ENCODE results near the gene THOC6.
A peak's percentile ranks its signal among the peaks of the same experiment; 100 is the strongest.

Gene THOC6

DNA sequence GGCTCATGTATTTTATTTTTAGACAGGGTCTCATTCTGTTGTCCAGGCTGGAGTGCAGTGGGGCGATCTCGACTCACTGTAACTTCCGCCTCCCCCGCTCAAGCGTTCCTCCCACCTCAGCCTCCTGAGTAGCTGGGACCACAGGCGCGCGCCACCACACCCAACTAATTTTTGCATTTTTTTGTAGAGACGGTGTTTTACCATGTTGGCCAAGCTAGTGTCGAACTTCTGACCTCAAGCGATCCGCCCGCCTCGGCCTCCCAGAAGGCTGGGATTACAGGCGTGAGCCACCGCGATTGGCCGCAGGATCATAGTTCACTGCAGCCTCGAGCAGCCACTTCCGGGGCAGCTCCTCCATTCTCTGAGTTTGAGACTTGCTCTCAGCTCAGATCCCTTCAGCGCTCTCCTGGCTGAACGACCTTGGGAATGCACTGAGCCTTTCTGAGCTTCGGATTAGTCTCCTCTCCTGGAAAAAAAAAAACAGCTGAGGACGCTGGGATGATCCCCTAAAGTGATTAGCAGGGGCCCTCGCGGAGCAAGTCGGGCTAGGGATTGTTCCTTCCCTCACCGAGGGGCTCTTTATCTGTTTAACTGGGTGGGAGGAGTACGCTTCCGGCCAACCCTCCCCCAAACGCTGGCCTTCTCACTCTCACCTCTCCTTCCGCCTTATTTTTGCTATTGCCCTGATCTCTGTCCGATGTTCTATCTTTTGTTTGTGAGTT lies 42.5 kb upstream of the THOC6 start:
- H3K36me3 ChIP-seq (ENCODE audit: control insufficient read depth in 1 of 2, insufficient read depth in 2 of 2, low read length in 2 of 2) = no peaks in the 10 kb centered on the region
- peak overlapping the region; percentile 83 to 93 for H3K4me3 ChIP-seq (ENCODE audit: low read depth in 1 of 2, low read length in 2 of 2)
- H3K27me3 ChIP-seq (ENCODE audit: control insufficient read depth in 1 of 2, insufficient read depth in 2 of 2, low read length in 2 of 2) = no peaks in the 10 kb centered on the region
- H3K27ac ChIP-seq (ENCODE audit: low read depth, low read length) = no peak overlapping the region
- peak overlapping the region; percentile 93 to 97 for H3K9ac ChIP-seq (ENCODE audit: low read depth in 1 of 2, low read length in 2 of 2)
- H3K9me3 ChIP-seq (ENCODE audit: control insufficient read depth in 1 of 2, low read length in 2 of 2) = no peaks in the 10 kb centered on the region
- peaks cover 4 to 12% of the 10 kb centered on the region in 2 donors for H3K4me1 ChIP-seq (ENCODE audit: control insufficient read depth in 1 of 2, insufficient read depth in 2 of 2, low read length in 2 of 2)

DNA sequence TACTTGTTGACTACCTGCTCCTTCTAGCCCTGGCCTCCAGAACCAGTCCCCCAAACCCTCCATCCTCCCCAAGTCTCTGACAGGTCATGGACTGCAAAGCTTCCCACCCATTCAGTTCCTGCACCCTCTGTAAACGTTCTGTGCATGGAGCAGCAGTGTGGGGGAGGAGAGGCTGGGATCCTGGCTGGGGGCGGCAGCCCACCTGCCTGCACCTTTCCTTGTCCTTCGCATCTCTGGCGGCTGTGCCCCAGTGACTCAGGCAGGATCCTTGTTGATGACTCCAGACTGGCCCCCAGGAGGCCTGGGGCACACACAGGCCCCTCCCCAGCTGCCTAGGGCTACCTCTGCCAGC lies 42.0 kb upstream of the THOC6 start:
- H3K9me3 ChIP-seq (ENCODE audit: control insufficient read depth in 1 of 2, low read length in 2 of 2) = no peaks in the 10 kb centered on the region
- H3K36me3 ChIP-seq (ENCODE audit: control insufficient read depth in 1 of 2, insufficient read depth in 2 of 2, low read length in 2 of 2) = no peaks in the 10 kb centered on the region
- H3K27ac ChIP-seq (ENCODE audit: low read depth, low read length) = no peak overlapping the region
- H3K27me3 ChIP-seq (ENCODE audit: control insufficient read depth in 1 of 2, insufficient read depth in 2 of 2, low read length in 2 of 2) = no peaks in the 10 kb centered on the region
- peaks cover 4 to 12% of the 10 kb centered on the region in 2 donors for H3K4me1 ChIP-seq (ENCODE audit: control insufficient read depth in 1 of 2, insufficient read depth in 2 of 2, low read length in 2 of 2)
- H3K9ac ChIP-seq (ENCODE audit: low read depth in 1 of 2, low read length in 2 of 2) = no peak overlapping the region
- H3K4me3 ChIP-seq (ENCODE audit: low read depth in 1 of 2, low read length in 2 of 2) = no peak overlapping the region

GRCh38 chr16:2982402-2982801 lies 41.4 kb upstream of the THOC6 start:
- peaks cover 4 to 12% of the 10 kb centered on the region in 2 donors for H3K4me1 ChIP-seq (ENCODE audit: control insufficient read depth in 1 of 2, insufficient read depth in 2 of 2, low read length in 2 of 2)
- no peaks in the 10 kb centered on the region for H3K27me3 ChIP-seq (ENCODE audit: control insufficient read depth in 1 of 2, insufficient read depth in 2 of 2, low read length in 2 of 2)
- H3K9me3 ChIP-seq (ENCODE audit: control insufficient read depth in 1 of 2, low read length in 2 of 2) = no peaks in the 10 kb centered on the region
- no peak overlapping the region for H3K27ac ChIP-seq (ENCODE audit: low read depth, low read length)
- no peak overlapping the region for H3K4me3 ChIP-seq (ENCODE audit: low read depth in 1 of 2, low read length in 2 of 2)
- H3K9ac ChIP-seq (ENCODE audit: low read depth in 1 of 2, low read length in 2 of 2) = no peak overlapping the region
- no peaks in the 10 kb centered on the region for H3K36me3 ChIP-seq (ENCODE audit: control insufficient read depth in 1 of 2, insufficient read depth in 2 of 2, low read length in 2 of 2)

- Histone ChIP-seq H3K36me3 (ENCODE audit: control insufficient read depth in 1 of 2, insufficient read depth in 2 of 2, low read length in 2 of 2) (no peaks in the 10 kb centered on the region), H3K9ac (ENCODE audit: low read depth in 1 of 2, low read length in 2 of 2) (no peak overlapping the region), H3K4me1 (ENCODE audit: control insufficient read depth in 1 of 2, insufficient read depth in 2 of 2, low read length in 2 of 2) (peaks cover 4 to 12% of the 10 kb centered on the region in 2 donors), H3K27me3 (ENCODE audit: control insufficient read depth in 1 of 2, insufficient read depth in 2 of 2, low read length in 2 of 2) (no peaks in the 10 kb centered on the region), H3K9me3 (ENCODE audit: control insufficient read depth in 1 of 2, low read length in 2 of 2) (no peaks in the 10 kb centered on the region), H3K27ac (ENCODE audit: low read depth, low read length) (no peak overlapping the region), H3K4me3 (ENCODE audit: low read depth in 1 of 2, low read length in 2 of 2) (no peak overlapping the region)
These were observed 40.1 kb upstream of the THOC6 start for GRCh38 chr16:2983706-2984136.

GRCh38 chr16:2985462-2985861 lies 38.4 kb upstream of the THOC6 start:
- H3K27ac ChIP-seq (ENCODE audit: low read depth, low read length) = no peak overlapping the region
- H3K36me3 ChIP-seq (ENCODE audit: control insufficient read depth in 1 of 2, insufficient read depth in 2 of 2, low read length in 2 of 2) = no peaks in the 10 kb centered on the region
- H3K9ac ChIP-seq (ENCODE audit: low read depth in 1 of 2, low read length in 2 of 2) = no peak overlapping the region
- peaks cover 4 to 12% of the 10 kb centered on the region in 2 donors for H3K4me1 ChIP-seq (ENCODE audit: control insufficient read depth in 1 of 2, insufficient read depth in 2 of 2, low read length in 2 of 2)
- H3K27me3 ChIP-seq (ENCODE audit: control insufficient read depth in 1 of 2, insufficient read depth in 2 of 2, low read length in 2 of 2) = no peaks in the 10 kb centered on the region
- no peaks in the 10 kb centered on the region for H3K9me3 ChIP-seq (ENCODE audit: control insufficient read depth in 1 of 2, low read length in 2 of 2)
- no peak overlapping the region for H3K4me3 ChIP-seq (ENCODE audit: low read depth in 1 of 2, low read length in 2 of 2)

- Histone ChIP-seq H3K4me1 (ENCODE audit: control insufficient read depth in 1 of 2, insufficient read depth in 2 of 2, low read length in 2 of 2) (peaks cover 2 to 9% of the 10 kb centered on the region in 2 donors), H3K9ac (ENCODE audit: low read depth in 1 of 2, low read length in 2 of 2) (no peak overlapping the region), H3K9me3 (ENCODE audit: control insufficient read depth in 1 of 2, low read length in 2 of 2) (no peaks in the 10 kb centered on the region), H3K27ac (ENCODE audit: low read depth, low read length) (no peak overlapping the region), H3K36me3 (ENCODE audit: control insufficient read depth in 1 of 2, insufficient read depth in 2 of 2, low read length in 2 of 2) (no peaks in the 10 kb centered on the region), H3K27me3 (ENCODE audit: control insufficient read depth in 1 of 2, insufficient read depth in 2 of 2, low read length in 2 of 2) (no peaks in the 10 kb centered on the region), H3K4me3 (ENCODE audit: low read depth in 1 of 2, low read length in 2 of 2) (no peak overlapping the region)
These were observed 37.9 kb upstream of the THOC6 start for GRCh38 chr16:2985893-2986355.

DNA sequence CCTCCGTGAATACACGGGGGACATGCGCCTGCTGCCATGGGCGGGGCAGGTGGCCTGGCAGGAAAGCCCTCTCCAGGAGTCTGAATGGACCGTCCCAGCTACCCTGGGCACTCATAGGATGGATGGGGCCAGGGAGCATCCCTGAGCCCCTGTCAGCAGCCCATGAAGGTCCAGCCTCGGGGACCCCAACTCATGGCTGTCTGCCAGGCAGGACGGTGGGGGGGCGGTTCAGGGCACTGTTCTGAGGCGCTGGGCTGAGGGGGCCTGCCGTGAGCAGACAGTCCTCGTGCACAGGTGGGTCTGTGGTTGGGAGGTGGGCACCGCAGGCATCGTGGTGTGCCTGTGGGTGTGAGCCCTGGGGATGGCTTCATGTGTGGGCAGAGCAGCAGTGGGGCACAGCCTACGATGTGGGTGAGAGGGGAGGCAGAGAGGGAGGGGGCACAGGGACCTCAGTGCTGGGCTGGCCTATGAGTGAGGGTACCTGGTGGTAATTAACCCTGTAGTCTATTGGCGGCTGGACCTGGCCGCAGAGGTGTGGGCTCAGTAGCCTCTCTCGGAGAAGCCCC lies 37.1 kb upstream of the THOC6 start:
- Histone ChIP-seq H3K27me3 (ENCODE audit: control insufficient read depth in 1 of 2, insufficient read depth in 2 of 2, low read length in 2 of 2) (no peaks in the 10 kb centered on the region), H3K4me3 (ENCODE audit: low read depth in 1 of 2, low read length in 2 of 2) (no peak overlapping the region), H3K9me3 (ENCODE audit: control insufficient read depth in 1 of 2, low read length in 2 of 2) (no peaks in the 10 kb centered on the region), H3K9ac (ENCODE audit: low read depth in 1 of 2, low read length in 2 of 2) (no peak overlapping the region), H3K4me1 (ENCODE audit: control insufficient read depth in 1 of 2, insufficient read depth in 2 of 2, low read length in 2 of 2) (peaks cover 0 to 4% of the 10 kb centered on the region in 2 donors), H3K36me3 (ENCODE audit: control insufficient read depth in 1 of 2, insufficient read depth in 2 of 2, low read length in 2 of 2) (no peaks in the 10 kb centered on the region), H3K27ac (ENCODE audit: low read depth, low read length) (no peak overlapping the region)

- no peaks in the 10 kb centered on the region for H3K9me3 ChIP-seq (ENCODE audit: control insufficient read depth in 1 of 2, low read length in 2 of 2)
- H3K4me1 ChIP-seq (ENCODE audit: control insufficient read depth in 1 of 2, insufficient read depth in 2 of 2, low read length in 2 of 2) = peaks cover 0 to 4% of the 10 kb centered on the region in 2 donors
- no peaks in the 10 kb centered on the region for H3K36me3 ChIP-seq (ENCODE audit: control insufficient read depth in 1 of 2, insufficient read depth in 2 of 2, low read length in 2 of 2)
- no peak overlapping the region for H3K27ac ChIP-seq (ENCODE audit: low read depth, low read length)
- no peak overlapping the region for H3K9ac ChIP-seq (ENCODE audit: low read depth in 1 of 2, low read length in 2 of 2)
- no peaks in the 10 kb centered on the region for H3K27me3 ChIP-seq (ENCODE audit: control insufficient read depth in 1 of 2, insufficient read depth in 2 of 2, low read length in 2 of 2)
- H3K4me3 ChIP-seq (ENCODE audit: low read depth in 1 of 2, low read length in 2 of 2) = no peak overlapping the region
These were observed 36.5 kb upstream of the THOC6 start for GRCh38 chr16:2987286-2987685.

DNA sequence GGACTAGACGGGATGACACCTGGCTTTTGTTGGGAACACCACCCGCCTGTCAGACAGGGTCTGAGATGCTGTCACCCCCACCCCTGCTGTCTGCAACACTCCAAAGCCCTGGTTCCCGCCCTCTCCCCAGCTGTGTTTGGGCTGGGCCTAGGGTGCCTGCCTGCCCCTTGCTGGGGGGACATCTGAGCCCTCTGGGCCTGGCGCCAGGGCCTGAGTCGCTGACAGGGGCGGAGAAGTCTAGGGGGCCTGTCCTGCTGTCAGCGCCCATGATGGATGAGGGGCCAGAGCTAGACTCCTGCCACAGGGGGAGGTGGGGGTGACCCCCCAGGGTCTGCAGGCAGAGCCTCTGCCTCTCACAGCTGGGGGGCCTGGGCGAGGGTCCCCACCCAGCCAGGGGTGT lies 36.0 kb upstream of the THOC6 start:
- H3K27me3 ChIP-seq (ENCODE audit: control insufficient read depth in 1 of 2, insufficient read depth in 2 of 2, low read length in 2 of 2) = no peaks in the 10 kb centered on the region
- no peak overlapping the region for H3K9ac ChIP-seq (ENCODE audit: low read depth in 1 of 2, low read length in 2 of 2)
- H3K4me3 ChIP-seq (ENCODE audit: low read depth in 1 of 2, low read length in 2 of 2) = no peak overlapping the region
- H3K27ac ChIP-seq (ENCODE audit: low read depth, low read length) = no peak overlapping the region
- no peaks in the 10 kb centered on the region for H3K36me3 ChIP-seq (ENCODE audit: control insufficient read depth in 1 of 2, insufficient read depth in 2 of 2, low read length in 2 of 2)
- peaks cover 0 to 4% of the 10 kb centered on the region in 2 donors for H3K4me1 ChIP-seq (ENCODE audit: control insufficient read depth in 1 of 2, insufficient read depth in 2 of 2, low read length in 2 of 2)
- no peaks in the 10 kb centered on the region for H3K9me3 ChIP-seq (ENCODE audit: control insufficient read depth in 1 of 2, low read length in 2 of 2)

GRCh38 chr16:2988590-2989099 lies 35.2 kb upstream of the THOC6 start:
- no peaks in the 10 kb centered on the region for H3K27me3 ChIP-seq (ENCODE audit: control insufficient read depth in 1 of 2, insufficient read depth in 2 of 2, low read length in 2 of 2)
- H3K9me3 ChIP-seq (ENCODE audit: control insufficient read depth in 1 of 2, low read length in 2 of 2) = no peaks in the 10 kb centered on the region
- H3K4me3 ChIP-seq (ENCODE audit: low read depth in 1 of 2, low read length in 2 of 2) = no peak overlapping the region
- H3K27ac ChIP-seq (ENCODE audit: low read depth, low read length) = no peak overlapping the region
- H3K36me3 ChIP-seq (ENCODE audit: control insufficient read depth in 1 of 2, insufficient read depth in 2 of 2, low read length in 2 of 2) = no peaks in the 10 kb centered on the region
- peaks cover 0 to 4% of the 10 kb centered on the region in 2 donors for H3K4me1 ChIP-seq (ENCODE audit: control insufficient read depth in 1 of 2, insufficient read depth in 2 of 2, low read length in 2 of 2)
- H3K9ac ChIP-seq (ENCODE audit: low read depth in 1 of 2, low read length in 2 of 2) = no peak overlapping the region

Data from duodenal mucosa (tissue), 2 donors.